NCI-H128 (cell line): Measurements from ENCODE around the gene OTOG.

Experiments used
- DNase-seq: peaks from one replicate; lab custom pipeline; 2025; ENCODE audit not compliant: unreplicated experiment; lab: John Stamatoyannopoulos, UW

OTOG gene, protein sequence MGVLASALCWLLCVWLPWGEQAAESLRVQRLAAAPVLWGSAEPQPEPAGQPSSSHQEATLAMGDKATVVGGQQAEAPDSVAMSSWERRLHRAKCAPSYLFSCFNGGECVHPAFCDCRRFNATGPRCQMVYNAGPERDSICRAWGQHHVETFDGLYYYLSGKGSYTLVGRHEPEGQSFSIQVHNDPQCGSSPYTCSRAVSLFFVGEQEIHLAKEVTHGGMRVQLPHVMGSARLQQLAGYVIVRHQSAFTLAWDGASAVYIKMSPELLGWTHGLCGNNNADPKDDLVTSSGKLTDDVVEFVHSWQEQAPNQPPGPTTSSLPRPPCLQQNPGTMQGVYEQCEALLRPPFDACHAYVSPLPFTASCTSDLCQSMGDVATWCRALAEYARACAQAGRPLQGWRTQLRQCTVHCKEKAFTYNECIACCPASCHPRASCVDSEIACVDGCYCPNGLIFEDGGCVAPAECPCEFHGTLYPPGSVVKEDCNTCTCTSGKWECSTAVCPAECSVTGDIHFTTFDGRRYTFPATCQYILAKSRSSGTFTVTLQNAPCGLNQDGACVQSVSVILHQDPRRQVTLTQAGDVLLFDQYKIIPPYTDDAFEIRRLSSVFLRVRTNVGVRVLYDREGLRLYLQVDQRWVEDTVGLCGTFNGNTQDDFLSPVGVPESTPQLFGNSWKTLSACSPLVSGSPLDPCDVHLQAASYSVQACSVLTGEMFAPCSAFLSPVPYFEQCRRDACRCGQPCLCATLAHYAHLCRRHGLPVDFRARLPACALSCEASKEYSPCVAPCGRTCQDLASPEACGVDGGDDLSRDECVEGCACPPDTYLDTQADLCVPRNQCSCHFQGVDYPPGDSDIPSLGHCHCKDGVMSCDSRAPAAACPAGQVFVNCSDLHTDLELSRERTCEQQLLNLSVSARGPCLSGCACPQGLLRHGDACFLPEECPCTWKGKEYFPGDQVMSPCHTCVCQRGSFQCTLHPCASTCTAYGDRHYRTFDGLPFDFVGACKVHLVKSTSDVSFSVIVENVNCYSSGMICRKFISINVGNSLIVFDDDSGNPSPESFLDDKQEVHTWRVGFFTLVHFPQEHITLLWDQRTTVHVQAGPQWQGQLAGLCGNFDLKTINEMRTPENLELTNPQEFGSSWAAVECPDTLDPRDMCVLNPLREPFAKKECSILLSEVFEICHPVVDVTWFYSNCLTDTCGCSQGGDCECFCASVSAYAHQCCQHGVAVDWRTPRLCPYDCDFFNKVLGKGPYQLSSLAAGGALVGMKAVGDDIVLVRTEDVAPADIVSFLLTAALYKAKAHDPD (N-terminal part only)

DNA sequence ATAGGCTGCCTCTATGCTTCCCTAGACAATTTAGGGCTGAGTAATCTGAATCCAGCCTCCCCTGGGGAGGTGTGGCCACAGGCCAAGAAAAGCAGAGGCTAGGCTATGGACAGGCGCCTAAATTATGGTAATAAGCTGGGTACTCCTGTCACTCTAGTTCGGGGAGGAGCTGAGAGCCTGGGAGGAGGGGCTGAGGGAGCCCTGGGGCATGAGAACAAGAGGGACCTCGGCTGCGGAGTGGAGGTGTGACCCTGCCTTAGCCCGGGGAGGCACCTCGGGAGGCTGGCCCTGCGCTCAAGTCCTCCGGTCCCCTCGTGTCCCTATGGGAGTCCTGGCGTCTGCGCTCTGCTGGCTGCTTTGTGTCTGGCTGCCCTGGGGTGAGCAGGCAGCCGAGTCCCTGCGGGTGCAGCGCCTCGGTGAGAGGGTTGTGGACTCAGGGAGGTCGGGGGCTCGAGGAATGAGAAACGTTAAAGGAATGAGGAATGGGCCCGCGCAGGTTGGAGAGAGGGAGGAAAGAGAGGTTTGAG is at the start of gene OTOG:
TSS of gene OTOG (plus strand) at position 209 of the 527 bp plus-strand sequence. CDS start at position 323, 114 bp downstream.
- DNase-seq = peak; percentile 64

DNA sequence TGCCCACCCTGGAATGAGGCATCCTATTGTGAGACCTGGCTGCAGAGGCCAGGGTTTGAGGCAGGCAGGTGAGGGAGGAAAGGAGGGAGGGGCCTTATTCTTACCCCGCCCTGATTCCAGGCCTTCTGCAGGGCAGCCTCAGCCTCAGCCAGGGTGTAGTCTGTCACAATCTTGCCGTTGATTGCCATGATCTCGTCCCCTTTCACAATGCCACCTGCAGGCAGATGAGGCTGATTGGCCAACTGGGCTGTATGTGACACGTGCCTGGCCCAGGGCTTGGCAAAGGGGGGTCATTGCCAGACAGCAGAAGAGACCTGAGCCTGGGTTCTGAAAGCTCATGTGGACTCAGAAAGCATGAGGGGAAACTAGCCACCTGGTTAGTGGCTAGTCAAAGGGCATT is 49.0 kb upstream of the OTOG start:
- DNase-seq = peak; percentile 1

DNA sequence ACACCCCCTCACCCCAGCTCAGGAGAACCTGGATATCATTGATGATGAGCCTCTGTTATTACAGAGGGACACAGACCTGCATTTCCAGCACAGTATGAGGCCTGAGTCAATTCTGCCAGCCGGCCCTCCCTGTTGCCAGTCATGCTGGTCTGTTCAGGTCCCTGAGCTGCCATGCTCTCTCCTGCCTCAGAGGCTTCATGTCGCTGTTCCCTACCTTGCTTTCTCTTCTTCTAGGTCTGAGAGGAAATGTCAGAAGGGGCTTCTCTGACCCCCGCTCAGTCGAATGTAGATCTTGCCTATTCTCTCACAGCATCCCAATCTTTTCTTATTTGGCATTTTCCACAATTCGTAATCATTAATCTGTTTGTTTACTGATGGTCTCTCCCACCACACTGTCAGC is 48.6 kb upstream of the OTOG start:
- DNase-seq = no peak

DNA sequence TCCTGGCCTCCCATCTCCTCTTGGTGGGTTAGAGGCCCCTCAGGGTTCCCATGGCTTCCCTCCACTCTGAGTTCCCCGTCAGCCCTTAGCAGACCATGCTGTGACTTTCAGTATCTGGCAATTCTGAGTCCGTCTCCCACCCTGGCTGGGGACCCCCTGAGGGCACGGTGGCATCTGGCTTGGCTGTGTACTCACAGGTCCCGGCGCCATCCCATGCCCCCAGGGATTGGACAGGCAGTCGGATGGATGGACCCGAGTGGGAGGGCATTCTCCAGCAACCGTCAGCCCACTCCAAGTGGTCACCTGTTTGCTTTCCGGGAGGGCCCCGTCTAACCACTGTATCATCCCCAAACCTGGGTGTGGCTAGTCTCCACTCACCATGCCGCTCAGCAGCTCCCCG is 46.4 kb upstream of the OTOG start:
- no peak for DNase-seq

DNA sequence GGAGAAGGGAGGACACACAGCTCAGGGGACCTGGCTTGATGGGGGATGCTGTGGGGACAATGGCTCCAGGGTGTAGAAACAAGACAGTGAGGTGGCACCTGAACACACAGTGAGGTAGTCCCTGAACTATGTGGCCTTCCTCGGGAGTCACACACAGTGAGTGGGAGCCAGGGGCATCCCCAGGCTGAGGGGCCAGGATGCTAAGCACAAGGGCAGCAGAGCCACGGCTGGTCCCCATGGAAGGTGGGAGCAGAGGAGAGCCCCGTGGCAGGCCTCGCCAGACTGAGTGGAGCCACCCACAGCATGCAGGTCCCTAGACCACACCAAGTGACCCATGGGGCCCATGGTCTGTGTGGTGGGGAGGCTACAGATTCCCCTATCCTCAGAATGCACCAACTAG is 44.4 kb upstream of the OTOG start:
- DNase-seq = no peak

DNA sequence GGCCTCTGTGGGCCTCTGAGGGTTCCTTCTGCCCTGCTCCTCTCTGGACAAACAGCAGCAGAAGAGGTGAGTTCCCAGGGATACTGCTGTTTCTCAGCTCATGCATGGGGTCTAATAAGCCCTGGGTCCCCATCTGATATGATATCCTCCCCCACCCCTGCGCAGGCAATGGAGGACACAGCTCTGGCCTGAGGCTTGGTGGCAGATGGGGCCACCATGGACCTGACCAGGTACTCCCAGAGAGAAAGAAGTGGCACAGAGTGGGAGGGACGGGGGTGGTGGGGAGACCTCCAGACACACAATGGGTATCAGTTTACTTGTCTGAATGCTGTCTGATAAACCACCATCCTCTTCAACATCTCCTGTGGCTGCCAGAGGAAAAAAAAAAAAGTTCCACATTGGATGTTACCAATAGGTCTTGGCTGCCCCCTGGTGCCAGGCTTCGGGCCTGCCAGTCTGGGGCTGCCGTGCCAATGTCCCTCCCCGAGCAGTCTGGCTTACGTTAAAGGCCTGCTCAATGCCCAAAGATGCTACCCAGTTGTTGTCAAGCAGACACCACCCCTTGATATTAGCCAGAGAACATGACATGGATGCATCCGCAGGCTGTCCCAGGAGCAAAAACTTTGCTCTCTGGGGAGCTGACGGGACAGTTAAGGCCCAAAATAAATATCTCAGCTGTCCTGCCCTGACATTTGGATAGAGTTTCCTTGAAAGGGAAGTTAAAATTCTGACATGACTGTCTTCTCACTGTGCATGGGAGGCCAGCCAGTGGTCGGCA is 42.5 kb upstream of the OTOG start:
- peak; percentile 53 for DNase-seq

DNA sequence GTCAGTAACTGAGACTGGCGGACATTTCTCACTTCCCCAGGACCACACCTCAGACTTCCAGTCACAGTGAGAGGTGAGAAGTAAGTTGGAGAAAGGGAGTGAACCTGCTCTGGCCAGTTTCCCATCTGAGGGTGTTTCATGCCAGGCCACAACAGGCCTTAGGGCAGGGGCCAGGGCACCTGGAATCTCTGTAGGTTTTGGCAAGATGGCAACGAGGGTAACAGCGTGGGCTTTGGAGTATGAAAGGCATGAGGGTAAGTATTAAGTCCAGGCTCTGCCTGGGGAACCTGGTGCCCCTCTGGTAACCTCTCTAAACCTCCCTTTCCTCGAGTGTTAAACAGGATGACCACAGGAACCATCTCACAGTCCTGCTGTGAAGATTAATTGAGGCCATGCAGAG is 41.9 kb upstream of the OTOG start:
- no peak for DNase-seq

DNA sequence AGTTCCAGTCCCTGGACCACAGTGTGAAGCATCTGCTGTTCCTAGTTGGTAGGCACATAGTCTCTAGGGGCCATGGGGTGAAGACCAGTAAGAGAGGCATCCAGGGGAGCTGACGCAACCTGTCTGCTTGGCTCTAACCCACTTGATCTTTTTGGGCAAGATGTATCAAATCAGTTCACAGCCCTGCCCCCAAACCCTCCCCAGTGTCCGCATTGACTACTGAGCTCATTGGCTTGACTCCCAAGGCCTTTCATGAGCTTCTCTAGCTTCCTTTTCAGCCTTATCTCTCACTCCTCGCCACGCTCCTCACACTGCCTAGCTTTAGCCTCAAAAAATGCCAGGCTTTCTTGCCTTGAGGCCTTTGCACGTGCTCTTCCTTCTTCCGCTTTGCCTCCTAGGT is 40.7 kb upstream of the OTOG start:
- DNase-seq = no peak

DNA sequence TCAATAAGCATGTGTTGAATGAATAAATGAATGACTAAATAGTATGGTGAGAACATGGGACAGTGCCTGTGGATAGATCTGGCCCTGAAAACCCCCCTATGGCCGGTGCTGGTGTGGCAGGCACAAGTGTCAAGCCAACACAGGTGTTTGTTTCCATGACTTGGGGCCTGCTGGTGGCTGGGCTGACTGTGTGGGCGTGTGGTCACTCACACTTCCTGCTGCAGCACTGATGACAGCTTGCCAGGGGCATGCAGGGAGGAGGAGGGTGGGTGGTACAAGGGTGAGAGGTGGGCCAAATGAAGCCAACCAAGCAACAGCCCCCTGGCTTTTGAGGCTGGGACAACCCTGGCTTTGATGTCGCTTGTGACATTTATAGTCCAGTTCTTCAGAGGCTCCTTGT is 40.1 kb upstream of the OTOG start:
- no peak for DNase-seq

DNA sequence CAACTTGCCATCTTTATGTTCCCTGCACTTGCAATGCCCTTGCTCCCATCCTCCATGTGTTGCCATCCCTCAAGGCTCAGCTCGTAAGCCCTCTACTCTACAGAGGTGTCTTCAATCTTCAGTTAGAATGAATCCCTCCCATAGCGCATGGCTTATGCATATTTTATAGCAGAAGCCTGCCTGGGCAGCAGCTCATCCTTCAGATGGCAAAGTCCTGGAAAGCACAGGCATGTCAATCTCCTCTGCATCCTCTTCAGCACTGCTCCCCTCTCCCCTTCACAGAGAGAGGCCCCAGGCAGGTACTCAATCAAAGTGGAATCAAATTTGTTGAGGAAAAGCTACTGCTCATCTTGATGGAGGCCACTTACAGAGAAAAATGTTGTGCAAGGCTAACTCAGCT is 39.3 kb upstream of the OTOG start:
- no peak for DNase-seq

DNA sequence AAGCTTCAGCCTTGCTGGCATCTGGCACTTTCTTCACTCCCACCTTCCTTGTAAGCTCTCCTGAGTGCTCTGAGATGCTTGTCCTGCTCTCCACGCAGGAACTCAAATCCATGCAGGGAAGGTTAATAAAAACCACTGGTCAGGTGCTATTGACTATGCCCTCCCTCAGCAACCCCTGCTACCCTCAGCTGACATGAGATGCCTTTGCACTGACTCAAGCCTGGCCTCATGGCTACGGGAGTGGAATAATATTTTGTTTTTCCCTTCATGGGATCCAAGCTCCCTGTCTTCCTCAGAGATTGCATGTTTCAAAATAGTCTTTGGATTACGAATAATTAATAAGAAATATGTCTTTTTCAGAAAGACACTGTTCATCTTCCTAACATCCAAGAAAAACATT is 38.8 kb upstream of the OTOG start:
- no peak for DNase-seq

DNA sequence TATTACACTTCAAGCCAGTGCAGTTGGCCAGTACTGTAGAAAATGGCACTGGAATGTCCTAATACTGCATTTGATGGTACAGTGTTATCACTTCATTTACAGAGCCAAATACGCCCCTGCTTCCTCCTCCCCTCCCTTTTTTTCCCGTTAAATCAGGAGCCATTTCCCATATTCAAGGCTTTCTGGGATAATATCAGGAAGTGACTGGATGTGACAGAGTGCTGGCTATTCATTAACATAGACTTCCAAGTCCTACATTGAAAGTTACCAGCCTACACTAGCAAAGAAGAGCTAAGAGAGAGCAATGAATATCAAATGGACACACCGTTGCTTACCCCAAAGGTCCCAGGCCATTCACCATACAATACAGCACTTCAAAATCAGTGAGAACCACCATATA is 38.3 kb upstream of the OTOG start:
- DNase-seq = no peak

DNA sequence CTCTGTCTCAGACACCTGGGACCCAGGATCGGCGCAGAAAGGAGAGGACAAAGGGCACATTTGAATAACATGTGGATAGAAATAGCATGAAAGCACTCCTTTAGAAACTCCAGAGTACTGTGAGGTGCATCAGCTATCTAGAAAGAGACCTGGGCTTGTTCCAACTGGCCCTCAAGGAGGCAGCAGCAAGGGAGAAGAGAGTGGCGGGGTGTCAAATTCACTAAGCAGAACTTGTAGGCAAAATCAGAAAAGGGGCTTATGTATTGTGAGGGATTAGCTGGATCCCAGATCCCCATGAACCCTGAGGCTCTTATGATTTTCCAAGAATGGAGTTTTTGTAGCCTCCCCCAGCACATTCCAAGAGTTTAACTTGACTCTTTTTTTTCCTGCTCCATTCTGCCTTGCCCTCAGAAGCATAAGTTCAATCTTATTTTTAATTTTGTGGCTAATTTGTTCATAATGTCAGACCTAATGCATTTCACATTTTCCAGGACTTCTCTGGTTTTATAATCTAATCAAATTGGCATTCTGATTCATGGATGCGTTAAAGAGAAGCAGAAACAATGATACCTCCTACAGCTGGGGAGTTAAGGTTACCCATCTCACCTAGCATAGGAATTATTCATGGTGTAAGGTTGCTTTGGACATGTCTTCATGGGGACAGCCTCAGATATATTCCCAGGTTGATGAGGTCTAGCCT is 36.4 kb upstream of the OTOG start:
- no peak for DNase-seq

DNA sequence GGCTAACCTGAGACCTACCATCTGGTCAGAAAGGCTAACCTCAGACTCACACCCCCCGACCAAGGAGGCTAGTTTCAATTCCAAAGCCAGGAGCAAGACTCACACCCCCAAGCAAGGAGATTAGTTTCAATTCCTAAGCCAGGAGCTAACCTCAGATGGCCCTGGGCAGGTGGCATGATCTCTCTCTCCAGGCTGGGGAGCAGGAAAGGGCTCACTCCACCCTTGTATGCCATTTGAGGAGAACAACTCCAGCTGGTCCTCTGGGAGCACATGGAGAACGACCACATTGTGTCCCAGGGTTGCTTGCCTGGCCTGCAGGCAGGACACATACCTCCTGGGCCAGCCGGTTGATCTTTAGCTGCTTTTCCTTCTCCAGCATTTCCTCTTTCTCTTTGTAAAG is 35.5 kb upstream of the OTOG start:
- no peak for DNase-seq

DNA sequence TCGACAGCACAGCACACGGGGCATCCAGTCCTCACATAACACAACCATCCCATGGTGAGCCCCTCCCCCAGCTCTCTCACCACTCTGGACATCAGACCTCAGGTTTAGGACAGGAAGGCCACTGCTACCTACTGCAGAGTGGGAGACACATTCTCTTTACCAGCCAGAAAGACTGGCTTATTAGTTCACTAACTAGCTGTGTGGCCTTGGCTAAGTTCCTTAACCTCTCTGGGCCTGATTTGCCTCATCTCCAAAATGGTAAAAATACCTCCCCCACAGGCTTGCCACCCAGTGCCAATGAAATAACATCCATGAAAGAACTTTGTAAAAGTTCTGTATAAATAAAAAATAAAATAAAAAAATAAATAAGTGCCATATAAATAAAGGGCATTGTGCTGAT is 35.0 kb upstream of the OTOG start:
- no peak for DNase-seq

DNA sequence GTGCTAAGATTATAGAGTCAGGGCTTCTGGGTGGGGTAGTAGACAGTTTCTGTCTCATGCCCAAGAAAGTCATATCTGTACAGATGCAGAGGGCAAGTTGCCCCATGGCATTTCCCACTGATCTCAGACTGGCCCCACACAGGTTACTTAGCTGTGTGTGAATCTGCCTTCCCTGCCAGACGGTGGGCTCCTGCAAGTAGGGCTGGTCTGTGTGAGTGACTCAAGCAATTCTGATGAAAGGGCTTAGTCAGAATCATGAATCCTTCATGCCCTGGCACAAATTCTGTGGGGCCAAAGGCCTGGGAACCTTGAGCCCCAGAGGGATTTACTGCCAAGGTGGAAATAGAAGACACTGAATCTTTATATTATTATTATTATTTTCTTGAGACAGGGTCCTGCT is 33.2 kb upstream of the OTOG start:
- no peak for DNase-seq

DNA sequence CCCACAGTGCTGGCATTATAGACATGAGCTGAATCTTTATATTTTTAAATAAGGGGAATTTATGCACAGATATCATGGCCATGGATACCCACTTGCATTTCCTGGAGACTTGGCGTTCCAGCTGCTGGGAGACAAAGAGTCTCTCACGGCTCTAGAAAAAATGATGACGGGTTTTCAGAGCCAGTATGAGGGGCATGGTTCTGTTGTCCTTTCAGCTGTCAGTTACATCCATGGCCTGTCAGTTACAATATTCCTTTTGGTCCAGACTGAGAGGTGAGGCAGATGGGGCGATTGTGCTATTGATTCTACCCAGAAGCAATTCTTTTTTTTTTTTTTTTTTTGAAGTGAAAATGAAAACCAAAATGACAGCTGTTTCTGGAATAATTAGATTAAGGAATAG is 32.6 kb upstream of the OTOG start:
- no peak for DNase-seq

DNA sequence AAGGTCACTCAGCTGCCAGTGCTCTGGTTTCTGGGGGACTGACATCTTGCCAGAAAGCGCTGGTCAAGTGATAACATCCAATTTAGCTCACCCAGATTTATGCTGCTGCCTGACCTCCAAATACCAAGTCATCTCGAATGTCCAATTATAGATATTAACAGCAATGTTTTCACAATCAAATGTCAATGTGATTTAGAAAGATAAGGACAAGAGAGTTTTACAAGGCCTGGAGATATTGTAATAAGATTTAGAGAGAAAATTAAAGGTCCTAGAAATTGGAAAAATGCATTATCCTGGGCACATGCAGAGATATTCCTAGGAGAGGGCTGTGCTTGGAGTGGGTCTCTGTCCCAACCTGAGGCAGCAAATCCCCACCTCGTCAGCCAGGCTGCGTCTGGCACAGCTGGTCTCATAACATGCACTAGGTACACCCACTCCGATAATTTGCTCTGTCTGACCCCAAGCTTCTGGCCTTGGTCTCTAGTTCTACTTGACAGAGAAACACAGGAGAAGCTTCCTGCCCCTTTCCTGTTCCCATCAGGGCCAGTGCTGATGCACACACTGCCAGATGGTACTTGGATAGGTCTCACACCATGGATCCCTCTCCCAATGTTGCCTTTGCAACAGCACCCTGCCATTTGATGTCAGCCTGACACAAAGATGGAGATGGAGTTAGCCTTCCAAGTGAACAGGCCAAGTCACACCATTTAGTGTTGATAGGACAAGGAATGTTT is 31.4 kb upstream of the OTOG start:
- DNase-seq = no peak

DNA sequence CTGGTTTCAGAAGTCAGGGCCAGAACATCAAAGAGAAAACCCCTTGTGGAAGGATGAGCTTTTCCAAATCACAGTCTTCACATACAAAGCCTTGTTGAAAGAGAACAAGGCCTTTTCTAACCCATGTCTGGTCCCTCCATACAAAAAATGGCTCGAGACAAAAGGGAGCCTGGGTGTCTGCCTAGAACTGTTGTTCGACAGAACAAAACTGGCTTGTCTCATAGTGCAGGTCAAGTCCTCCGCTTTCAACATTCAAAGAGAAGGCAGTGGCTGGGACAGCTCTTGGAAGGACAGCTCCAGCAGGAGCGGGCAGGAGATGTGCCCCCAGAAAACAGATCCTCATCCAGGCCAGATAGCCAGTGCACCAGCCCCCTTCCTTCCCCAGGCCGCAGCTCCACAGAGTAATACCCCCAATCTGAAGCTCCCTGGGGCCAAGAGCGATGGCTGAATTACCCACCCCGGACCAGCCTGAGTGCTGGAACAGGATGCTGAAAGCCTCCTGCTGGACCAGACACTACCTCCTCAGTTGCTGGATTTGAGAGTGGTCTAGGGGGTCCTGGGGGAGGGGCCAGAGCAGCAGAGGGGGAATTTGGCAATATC is 30.4 kb upstream of the OTOG start:
- DNase-seq = no peak
